Head of caudate nucleus (tissue), 42 donors: ENCODE data around the gene SENP3.

ENCODE experiments used
- DNase-seq, 42 donors: peaks; one replicate each; pipeline versions ENCODE4 v3.0.0 to v3.0.0-alpha.2; 2020 to 2021; ENCODE audit warnings: mixed read lengths in 7 of 42
- intact Hi-C: fragments of 100-400 bp; cut with DNase I; formaldehyde crosslinking; loops from one replicate; pipeline ENCODE4 v1.15.0; 2022

Gene SENP3

DNA sequence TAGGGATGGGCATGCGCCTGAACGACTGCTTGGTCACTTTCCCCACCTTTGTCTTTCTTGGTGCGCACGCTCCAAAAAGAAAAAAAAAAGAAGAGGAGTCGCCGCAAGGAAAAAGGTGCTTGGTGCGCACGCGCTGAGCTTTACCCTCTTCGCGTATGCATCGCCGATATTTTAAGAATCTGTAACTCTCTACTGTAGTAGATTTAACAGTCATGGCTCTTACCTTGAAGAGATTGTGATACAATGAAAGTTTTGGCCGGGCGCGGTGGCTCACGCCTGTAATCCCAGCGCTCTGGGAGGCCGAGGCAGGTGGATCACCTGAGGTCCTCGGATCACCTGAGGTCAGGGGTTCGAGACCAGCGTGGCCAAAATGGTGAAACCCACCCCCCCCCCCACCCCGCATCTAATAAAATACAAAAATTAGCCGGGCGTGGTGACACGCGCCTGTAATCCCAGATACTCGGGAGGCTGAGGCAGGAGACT lies 53.6 kb downstream of the SENP3 start:
- DNase-seq: no peak
- intact Hi-C loops: no loop called here

- no peak for DNase-seq
- intact Hi-C loops: no loop called here
These were observed 56.9 kb downstream of the SENP3 start for GRCh38 chr17:7618608-7619007.

DNA sequence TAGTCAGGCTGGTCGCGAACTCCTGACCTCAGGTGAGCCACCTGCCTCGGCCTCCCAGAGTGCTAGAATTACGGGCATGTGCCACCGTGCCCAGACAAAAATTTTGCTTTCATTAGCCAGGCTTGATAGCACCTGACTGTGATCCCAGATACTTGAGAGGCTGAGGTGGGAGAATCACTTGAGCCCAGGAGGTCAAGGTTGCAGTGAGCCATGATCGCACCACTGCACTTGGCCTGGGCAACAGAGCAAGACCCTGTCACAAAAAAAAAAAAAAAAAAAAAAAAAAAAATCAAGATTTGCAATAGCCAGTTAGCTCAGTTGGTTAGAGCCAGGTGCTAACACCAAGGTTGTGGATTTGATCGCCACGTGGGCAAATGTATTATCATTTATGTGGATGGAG lies 59.1 kb downstream of the SENP3 start:
- intact Hi-C loops: no loop called here
- DNase-seq: peak in 1 of 42 donors; percentile 17
